HG03469 (cell line): ENCODE results near the gene PIP4K2A.
"Not testable (repeated sequence)": the region's sequence is repeated elsewhere in the genome, so short reads cannot be mapped to it uniquely, and the experiment has no call there.

Experiments used
- ATAC-seq: cut with Tn5 transposase; IDR thresholded peaks from one replicate; pipeline ENCODE4 v1.9.1; 2021; ENCODE audit warnings: mild to moderate bottlenecking, moderate library complexity, moderate number of reproducible peaks; ENCODE audit not compliant: unreplicated experiment

The PIP4K2A gene

DNA sequence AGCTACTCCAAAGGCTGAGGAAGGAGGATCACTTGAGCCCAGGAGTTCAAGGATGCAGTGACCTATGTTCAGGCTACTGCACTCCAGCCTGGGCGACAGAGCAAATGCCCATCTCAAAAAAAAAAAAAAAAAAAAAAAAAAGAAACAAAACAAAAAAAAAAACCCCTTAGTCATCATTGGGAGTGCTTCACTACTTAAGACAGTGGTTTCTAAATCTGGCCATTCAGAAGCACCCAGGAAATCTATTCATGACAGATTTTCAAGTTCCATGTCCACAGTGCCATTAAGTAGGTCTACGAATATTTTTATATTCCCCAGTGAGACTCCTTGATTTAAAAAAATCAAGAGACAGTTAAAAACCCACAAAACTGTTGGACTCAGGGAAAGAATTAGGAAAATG, 182.9 kb downstream of the PIP4K2A start:
- ATAC-seq, result no peak

DNA sequence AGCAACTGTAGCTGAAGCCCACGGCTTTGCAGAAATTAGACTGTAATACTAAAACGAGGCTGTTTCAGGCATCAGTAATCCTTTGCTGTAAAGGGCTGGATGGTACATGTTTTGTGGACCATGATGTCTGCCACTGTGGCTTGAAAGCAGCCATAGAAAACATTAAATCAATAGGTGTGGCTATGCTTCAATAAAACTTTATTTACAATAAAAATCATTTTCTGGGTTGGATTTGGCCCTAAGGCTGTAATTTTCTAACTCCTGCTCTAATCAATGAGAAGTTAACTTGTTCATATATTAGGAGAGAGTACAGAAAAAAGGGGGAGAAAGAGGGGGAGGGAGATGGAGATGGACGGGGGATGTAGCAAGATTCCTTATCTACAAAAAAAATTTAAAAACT, 183.4 kb downstream of the PIP4K2A start:
- no peak for ATAC-seq

DNA sequence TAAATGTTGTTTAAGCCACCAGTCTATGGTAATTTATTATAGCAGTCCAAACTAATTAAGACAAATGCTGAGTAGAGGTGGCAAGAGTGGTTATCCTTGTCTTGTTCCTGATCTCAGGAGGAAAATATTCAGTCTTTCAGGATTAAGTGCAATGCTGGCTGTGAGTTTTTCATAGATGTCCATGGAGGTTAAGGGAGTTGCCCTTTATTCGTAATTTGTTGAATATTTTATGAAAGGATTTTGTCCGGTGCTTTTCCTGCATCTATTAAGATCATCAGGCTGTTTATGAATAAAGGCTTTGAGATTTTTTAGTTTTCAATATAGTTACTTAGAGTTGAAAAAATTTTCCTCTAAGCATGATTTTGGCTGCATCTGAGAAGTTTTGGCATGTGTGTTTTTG, 186.9 kb downstream of the PIP4K2A start:
- ATAC-seq, result no peak

DNA sequence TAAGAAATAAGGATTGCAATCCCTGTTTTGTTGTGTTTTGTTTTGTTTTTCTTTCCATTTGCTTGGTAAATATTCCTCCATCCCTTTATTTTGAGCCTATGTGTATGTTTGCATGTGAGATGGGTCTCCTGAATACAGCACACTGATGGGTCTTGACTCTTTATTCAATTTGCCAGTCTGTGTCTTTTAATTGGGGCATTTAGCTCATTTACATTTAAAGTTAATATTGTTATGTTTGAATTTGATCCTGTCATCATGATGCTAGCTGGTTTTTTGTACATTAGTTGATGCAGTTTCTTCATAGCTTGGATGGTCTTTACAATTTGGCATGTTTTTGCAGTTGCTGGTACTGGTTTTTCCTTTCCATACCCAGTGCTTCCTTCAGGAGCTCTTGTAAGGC, 190.0 kb downstream of the PIP4K2A start:
- not testable (repeated sequence) for ATAC-seq

DNA sequence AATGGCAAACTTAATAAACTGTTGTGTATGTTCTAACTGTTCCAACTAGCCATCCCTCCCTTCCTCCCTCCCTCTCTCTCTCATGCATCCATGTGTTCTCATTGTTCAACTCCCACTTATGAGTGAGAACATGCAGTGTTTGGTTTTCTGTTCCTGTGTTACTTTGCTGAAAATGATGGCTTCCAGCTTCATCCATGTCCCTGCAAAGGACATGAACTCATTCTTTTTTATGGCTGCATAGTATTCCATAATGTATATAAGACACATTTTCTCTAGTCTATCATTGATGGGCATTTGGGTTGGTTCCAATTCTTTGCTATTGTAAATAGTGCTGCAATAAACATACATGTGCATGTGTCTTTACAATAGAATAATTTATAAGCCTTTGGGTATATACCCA, 193.7 kb downstream of the PIP4K2A start:
- not testable (repeated sequence) for ATAC-seq

DNA sequence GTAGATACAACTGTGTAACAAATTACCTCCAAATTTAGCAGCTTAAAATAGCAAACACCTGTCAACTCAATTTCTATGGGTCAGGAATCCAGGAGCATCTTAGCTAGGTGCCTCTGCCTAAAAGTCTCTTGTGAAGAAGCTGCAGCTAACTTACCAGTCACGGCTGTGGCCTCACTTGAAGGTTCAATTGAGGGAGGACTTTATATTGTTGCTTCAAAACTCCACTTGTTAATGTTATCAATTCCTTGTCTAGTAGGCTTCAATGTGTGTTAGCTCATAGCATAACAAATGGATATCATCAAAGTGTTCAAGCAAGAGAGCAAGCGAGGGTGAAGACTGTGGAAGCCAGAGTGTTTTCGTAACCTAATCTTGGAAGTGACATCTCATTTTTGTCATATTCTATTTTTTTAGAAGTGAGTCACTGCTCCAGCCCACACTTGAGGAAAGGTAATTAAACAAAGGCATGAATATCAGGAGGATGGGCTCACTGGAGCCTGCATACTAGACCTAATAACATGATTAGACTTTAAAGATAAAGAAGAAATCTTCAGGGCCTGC, 196.1 kb downstream of the PIP4K2A start:
- no peak for ATAC-seq

DNA sequence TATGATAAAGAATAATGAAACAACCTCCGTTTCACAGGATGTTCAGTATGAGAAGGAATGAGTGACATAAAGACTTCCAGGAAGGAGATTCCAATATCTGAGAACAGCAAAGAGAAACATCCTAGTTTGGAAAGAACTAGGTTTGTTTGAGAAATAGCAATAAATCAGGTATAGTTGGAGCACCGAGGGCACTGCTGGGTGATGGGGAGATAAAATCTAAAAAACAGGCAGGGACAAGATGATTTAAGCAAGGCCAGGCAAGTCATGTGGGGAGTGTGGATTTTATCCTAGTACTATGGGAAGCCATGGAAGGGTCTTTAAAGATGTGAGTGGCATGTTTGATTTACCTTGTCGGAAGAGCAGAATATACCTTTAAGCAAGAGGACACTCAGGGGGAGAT, 199.4 kb downstream of the PIP4K2A start:
- ATAC-seq, result no peak

DNA sequence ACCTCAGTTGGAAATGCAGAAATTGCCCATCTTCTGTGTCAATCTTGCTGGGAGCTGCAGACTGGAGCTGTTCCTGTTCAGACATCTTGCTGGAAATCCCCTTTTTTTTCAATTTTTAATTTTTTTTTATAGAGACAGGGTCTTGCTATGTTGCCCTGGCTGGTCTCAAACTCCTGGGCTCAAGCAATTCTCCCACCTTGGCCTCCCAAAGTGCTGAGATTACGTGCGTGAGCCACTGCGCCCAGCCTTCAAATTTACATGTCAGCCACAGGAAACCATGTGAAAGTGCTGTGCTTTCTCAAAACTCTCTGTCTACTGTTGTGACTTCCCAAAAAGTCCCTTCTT, 200.0 kb downstream of the PIP4K2A start:
- ATAC-seq, result not testable (repeated sequence)

DNA sequence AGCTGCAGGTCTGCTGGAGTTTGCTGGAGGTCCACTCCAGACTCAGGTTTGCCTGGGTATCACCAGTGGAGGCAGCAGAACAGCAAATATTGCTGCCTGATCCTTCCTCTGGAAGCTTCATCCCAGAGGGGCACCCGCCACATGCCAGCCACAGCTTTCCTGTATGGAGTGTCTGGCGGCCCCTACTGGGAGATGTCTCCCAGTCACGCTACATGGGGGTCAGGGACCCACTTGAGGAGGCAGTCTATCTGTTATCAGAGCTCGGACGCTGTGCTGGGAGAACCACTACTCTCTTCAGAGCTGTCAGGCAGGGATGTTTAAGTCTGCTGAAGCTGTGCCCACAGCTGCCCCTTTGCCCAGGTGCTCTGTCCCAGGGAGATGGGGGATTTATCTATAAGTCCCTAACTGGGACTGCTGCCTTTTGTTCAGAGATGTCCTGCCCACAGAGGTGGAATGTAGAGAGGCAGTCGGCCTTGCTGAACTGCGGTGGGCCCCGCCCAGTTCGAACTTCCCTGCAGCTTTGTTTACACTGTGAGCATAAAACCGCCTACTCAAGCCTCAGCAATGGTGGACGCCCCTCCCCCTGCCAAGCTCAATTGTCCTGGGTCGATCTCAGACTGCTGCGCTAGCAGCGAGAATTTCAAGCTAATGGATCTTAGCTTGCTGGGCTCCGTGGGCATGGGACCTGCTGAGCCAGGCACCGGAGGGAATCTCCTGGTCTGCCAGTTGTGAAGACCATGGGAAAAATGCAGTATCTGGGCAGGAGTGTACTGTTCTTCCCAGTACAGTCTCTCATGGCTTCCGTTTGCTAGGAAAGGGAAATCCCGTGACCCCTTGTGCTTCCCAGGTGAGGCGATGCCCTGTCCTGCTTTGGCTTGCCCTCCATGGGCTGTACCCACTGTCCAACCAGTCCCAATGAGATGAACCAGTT, 200.6 kb downstream of the PIP4K2A start:
- ATAC-seq, result not testable (repeated sequence)

DNA sequence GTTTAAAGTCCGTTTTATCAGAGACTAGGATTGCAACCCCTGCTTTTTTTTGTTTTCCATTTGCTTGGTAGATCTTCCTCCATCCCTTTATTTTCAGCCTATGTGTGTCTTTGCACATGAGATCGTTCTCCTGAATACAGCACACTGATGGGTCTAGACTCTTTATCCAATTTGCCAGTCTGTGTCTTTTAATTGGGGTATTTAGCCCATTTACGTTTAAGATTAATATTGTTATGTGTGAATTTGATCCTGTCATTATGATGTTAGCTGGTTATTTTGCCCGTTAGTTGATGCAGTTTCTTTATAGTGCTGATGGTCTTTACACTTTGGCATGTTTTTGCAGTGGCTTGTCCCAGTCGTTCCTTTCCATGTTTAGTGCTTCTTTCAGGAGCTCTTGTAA, 202.4 kb downstream of the PIP4K2A start:
- not testable (repeated sequence) for ATAC-seq

DNA sequence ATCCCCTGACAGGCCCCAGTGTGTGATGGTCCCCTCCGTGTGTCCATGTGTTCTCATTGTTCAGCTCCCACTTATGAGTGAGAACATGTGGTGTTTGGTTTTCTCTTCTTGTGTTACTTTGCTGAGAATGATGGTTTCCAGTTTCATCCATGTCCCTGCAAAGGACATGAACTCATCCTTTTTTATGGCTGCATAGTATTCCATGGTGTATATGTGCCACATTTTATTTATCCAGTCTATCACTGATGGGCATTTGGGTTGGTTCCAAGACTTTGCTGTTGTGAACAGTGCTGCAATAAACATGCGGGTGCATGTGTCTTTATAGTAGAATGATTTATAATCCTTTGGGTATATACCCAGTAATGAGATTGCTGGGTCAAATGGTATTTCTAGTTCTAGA, 206.2 kb downstream of the PIP4K2A start:
- ATAC-seq, result not testable (repeated sequence)

DNA sequence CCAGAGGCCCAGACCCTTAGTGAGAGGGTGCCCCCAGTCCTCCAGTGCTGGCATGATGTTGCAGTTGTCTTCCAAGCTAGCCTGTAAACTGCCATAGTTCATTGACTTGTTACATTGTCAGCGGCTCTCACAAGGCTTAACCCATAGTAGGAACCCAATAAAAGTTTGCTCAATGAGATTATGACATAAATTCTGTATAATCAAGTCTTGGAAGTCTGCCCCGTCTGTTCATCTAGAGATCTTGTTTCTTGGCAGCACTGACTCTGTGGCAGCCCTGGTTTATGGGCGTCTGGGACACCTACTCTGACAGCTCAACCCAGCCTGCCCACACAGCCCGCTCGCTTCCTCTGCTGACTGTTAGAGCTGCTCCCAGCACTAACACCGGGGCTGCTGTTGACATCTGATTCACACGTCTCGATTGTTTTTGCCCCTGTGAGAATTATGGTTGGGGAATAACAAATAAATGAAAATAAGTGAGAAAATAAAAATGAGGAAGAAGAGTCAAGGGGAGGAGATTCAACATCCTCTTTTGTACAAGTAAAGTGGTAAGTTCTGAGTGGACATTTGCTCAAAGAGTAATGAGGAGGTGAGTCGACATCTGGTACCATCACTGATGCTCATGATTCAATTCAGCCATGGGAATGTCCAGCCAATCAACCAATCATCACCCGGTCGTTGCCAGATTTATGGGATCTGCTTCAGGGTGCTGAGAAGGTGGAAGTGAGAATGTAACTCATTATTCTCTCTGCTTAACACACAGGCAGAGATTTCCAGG, 208.3 kb downstream of the PIP4K2A start:
- ATAC-seq, result no peak

DNA sequence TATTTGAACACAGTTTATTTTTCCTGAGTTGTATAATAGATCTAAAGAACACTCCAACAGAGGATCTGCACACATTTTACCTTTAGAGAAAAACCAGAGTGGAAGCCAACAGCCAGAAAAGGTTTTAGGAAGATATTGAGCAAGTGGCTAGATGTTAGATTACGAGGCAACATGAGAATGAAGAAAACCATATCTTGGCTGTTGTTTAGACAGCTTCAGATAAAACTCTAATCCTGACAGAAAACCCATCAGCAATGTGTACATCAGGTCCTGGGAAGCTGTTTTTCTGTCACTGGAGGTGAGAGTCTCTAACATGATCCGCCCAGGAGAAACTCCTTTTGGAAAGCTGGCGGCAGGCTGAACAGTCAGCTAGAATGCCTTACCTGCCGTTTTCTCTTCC, 209.6 kb downstream of the PIP4K2A start:
- ATAC-seq, result no peak

DNA sequence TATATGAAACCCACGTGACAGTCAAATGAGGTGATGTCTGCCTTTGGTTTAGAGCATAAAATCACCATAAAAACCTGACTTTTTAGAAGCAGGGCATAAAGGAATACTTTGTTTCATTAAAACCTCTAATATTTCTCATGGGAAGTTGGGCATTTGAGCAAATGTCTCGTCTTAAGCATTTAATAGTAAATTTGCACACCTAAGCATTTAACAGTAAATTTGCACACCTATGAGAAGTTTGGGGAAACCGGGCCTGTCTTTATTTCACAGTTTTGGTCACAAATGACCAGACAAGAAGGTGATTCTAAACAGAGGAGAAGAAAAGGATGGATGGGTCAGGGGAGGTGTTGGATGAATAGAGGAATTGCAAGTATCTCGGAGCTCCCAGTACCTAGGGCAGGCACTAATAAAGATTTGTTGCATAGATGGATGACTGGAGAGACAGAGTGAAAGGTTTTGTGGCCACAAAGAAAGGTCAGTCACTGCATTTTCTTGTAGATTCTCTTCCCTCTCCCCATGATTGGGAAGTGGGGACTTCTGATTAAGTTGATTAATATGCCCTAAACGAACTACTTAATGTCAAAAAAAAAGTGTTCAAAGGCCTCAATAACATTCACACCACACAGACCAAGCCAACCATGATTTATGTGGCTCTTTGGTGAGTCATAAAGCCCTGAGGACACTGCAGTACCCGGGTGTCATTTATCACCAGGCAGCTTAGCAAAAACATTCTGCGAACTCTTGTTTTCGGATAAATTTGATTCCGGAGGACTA, 210.9 kb downstream of the PIP4K2A start:
- ATAC-seq, result no peak

DNA sequence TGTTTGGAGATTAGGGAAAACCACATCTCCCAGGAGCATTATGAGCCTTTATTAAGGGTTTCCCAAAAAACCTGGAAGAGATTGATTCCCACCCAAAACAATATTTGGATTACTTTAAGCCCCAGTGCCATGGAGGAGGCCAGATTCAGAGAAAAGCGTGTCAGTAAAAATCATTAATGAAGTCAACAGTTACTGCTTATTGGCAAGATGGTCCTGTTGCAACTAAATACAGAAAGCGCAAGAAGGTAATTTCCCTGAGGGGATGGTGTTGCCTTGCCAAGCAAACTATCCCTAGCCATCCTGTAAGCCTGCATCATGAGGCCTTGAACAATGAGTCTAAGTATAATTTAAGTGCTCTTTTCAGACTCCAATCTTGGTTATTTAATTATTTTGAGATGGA, 212.5 kb downstream of the PIP4K2A start:
- ATAC-seq, result no peak

DNA sequence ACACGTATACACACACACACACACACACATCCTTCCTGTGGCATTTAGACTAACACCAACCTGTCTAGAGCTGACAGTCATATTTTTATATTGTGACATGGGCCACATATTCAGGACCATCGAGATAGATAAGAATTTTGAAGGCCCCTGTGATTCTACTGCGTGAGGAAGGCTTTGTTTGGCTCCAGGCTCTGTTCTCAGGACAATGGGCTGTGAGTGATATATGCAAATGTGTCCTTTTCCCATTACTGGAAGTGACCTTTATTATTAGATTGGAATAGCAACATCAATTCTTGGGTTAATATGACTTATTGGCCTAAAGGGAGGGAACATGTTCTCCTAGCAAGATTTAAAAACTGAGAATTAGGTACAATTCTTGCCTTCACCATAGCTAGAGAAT, 213.0 kb downstream of the PIP4K2A start:
- no peak for ATAC-seq

DNA sequence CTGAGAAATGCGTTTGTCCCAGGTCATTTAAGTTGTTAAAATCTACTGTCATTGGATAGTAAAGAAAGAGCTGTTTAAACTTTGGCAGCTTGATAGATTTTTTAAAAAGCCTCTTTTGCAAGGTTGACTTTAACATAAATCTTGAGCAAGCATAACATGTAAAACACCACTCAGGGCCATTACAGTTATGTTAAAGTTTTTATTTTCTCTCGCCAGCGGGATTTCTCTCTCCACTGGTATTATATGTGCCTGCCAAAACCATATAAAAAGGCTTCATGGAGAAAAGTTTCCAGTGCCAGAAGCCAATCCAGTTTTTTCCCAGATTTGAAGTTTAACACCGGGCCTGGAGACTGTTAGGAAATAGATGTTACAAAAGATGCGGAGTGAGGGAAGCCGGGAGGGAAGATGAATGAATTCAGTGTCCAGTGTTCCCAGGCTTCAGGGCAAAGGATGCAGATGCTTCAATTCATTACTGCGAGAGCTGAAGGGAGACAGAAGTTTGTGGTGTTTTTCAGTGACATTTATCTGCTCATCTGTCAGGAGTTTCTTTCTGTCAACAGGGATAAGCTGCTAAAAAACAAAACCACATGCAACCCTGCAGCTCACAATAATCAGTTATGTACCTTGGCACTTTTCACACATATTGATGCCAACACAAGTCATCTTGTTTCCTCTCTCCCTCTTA, 213.6 kb downstream of the PIP4K2A start:
- ATAC-seq, result no peak

DNA sequence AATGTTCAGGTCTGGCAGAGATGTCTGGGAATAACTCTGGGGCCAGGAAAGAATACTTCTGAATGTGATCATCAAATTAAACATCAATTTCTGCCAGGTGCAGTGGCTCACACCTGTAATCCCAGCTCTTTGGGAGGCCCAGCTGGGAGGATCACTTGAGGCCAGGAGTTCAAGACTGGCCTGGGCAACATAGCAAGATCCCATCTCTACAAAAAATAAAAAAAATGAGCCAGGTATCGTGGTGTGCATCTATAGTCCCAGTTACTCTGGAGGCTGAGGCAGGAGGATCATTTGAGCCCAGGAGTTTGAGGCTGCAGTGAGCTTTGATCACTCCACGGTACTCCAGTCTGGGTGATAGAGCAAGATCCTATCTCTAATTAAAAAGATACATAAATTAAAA, 214.4 kb downstream of the PIP4K2A start:
- not testable (repeated sequence) for ATAC-seq

DNA sequence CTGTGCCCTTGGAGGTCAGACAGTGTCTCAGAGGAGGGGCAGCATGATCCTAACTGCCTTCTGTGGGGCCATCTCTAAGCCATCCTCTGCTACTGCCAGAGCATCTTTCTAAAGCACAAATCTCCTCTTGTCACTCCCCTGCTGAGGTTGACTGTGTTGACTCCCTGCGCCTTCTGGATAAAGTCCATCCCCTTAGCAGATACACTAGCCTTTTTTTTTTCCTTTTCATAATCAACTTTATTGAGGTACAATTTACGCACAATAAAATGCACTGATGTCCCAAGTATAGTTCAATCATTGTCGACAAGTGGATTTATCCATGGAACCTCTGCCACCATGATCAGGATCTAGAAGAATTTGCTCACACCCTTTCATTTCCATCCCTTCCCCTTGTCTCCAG, 219.0 kb downstream of the PIP4K2A start:
- no peak for ATAC-seq

DNA sequence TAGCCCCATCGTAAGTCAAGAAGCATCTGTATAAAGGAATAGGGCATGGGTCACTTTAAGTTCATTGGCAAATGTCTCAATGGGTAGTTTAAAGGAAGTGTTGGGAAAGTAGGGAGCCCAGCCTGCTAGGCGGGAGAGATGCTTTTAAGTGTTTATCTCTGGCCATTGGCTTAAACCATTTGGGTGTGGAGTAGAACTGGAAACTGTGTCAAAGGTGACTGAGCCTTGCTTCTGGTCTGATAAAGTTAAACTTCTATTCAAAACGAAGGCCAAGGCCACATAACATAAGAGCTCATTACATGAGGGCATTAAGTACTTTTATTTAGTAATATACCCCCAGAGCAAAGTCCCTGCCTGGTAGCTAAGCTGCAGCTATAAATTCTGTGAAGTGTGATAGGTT, 220.4 kb downstream of the PIP4K2A start:
- ATAC-seq, result no peak
